Epidermal melanocyte (primary cell): Measurements from ENCODE around the gene B3GNT8.
"Not testable (repeated sequence)": the region's sequence is repeated elsewhere in the genome, so short reads cannot be mapped to it uniquely, and the experiment has no call there.

Source experiments
- DNase-seq: peaks from one replicate; pipeline ENCODE4 v3.0.0; 2011; ENCODE audit warnings: low spot score; ENCODE audit not compliant: insufficient read length

The B3GNT8 gene

GRCh38 chr19:41416194-41416674 lies 10.9 kb downstream of the B3GNT8 start:
- DNase-seq = no peak

GRCh38 chr19:41415154-41415571 lies 12.0 kb downstream of the B3GNT8 start:
- DNase-seq = no peak

GRCh38 chr19:41414461-41414860 lies 12.7 kb downstream of the B3GNT8 start:
- DNase-seq = no peak

- DNase-seq = no peak
Measured at GRCh38 chr19:41413947-41414346, 13.2 kb downstream of the B3GNT8 start.

DNA sequence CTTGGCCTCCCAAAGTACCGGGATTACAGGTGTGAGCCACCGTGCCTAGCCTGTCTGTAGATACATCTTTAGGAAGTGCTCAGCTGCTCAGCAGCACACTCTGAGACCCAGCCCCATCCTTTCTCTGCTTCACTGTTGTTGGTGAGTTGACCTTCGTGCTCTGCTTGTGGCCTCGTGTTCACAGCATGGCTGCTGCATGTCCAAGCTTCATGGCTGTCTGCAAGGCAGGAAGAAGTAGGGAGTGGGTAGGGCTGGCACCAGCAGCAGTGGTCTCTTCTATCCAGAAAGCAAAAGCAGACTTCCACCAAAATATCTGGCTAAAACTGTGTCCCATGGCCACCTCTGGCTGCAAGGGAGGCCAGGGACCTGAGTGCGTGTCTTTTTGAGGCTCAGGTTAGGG lies 14.2 kb downstream of the B3GNT8 start:
- DNase-seq = no peak

DNA sequence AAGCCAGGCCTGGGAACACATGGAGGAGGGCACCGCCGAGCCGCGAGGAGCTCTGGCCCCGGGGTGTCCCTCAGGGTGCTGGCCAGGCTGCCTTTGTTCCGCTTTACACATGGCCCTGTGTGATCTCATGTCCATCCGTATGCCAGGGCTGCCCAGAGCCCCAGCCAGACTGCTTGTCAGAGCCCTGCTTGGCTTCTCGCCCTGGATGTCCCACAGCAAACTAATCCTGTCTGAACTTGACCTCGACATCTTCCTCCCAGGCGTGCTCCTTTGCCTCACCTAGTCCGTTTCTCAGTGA lies 15.3 kb downstream of the B3GNT8 start:
- no peak for DNase-seq

GRCh38 chr19:41411100-41411967 lies 15.8 kb downstream of the B3GNT8 start:
- DNase-seq = peak; percentile 45

GRCh38 chr19:41410336-41411054 lies 16.7 kb downstream of the B3GNT8 start:
- DNase-seq = no peak

DNA sequence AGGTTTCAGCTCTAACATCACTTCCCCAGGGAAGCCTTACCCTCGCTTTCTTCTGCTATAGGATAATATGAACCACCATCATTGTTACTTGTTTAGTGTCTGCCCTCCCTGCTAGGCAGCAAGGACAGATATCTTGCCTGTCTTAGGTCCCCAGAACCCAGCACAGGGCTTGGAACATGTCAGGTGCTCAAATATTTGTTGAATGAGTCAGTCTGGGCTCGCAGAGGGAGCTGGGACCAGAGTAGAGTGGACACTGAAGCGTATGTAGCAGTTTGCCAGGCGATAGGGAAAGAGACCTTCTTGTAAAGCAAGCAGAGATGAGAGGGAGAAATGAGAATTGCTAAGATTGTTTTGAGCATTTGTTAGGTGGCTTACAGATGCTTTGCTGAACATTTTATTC lies 17.9 kb downstream of the B3GNT8 start:
- DNase-seq = no peak

- not testable (repeated sequence) for DNase-seq
Measured at GRCh38 chr19:41408846-41409245, 18.3 kb downstream of the B3GNT8 start.

GRCh38 chr19:41408256-41408655 lies 18.9 kb downstream of the B3GNT8 start:
- DNase-seq = no peak

DNA sequence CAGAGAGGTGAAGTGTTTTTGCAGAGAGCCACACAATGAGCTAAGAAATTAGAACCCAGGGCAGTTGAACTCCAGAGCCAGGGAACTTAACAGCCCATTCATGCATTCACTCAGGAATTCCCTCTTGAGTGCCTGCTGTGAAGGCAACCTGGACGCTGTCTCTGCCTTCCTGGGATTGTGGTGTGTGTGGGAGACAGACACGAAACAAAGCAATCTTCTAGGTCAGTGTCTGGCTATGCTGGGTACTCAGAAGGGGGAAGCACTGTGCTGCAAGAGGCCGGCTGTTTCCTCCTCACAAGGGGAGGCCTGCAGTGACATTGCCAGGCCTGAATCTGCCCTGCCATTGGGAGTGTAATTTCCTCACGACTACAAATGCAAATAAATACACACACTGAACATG lies 19.9 kb downstream of the B3GNT8 start:
- DNase-seq = no peak

GRCh38 chr19:41405776-41406175 lies 21.4 kb downstream of the B3GNT8 start:
- no peak for DNase-seq

GRCh38 chr19:41403181-41403970 lies 23.8 kb downstream of the B3GNT8 start:
- DNase-seq = no peak

DNA sequence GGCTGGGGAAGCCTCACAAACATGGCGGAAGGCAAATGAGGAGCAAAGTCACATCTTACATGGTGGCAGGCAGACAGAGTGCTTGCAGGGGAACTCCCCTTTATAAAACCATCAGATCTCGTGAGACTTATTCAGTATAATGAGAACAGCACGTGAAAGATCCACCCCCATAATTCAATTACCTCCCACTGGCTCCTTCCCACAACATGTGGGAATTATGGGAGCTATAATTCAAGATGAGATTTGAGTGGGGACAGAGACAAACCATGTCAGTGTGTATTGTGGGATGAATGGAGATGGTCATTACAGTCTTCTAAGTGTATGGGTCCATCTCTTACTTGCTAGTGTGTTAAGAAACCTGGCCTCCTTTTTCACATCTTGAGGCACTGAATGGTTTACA lies 25.2 kb downstream of the B3GNT8 start:
- DNase-seq = no peak

DNA sequence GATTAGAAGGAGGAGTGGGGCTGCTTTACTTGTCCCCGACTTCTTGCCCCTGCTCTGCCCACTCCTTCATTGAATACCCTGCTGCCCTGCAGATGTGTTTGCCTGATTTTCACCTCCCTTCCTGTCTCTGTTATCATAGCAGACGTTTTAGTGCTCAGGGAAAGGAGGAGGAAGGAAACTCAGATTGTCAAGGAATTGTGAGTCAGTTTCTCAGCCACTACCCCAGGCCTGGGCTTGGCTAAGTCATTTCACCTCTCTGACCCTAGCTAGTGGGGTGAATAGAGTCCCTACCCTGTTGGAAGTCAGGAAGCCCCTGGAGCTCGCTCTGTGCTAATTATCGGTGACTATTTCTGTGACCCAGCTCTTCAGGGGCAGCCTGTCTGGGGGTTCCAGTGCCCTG lies 25.7 kb downstream of the B3GNT8 start:
- no peak for DNase-seq

GRCh38 chr19:41399525-41399924 lies 27.6 kb downstream of the B3GNT8 start:
- no peak for DNase-seq

DNA sequence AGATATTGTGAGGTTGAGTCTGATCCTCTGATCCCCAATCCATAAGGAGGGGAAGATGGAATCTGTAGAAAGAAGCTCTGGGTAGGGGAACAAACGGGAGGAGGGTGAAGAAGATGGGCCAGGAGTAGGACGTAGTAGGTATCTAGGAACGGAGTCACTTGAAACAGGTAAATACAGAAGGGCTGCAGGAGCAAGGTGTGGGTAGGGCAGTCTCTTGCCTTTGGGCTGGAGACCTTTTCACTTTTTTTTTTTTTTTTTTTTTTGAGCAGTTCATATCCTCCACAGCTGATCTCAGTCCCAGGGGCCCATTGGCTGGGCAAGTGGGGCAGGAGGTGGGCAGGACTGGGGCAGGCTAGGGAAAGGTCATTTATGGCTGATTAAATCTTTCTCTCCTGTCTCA lies 28.1 kb downstream of the B3GNT8 start:
- no peak for DNase-seq

- no peak for DNase-seq
Measured at GRCh38 chr19:41398598-41398997, 28.6 kb downstream of the B3GNT8 start.

DNA sequence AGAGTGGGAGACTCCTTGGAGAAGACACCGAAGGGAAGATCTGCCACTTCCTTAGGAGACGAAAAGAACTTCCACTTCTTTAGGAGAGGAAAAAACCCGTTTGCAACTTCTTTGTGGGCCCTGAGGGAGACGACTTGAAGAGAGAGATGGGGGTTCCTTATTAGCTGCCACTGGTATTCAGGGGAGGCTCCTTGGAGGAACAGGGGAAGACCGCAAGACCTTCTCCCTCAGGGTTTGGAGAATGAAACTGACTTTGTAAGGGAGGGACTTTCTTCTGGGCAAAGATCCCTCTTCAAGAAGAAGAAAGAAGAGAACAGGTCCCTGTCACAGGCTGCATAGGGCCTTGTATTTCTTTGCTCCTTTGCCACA lies 29.1 kb downstream of the B3GNT8 start:
- no peak for DNase-seq

- peak; percentile 95 for DNase-seq
Measured at GRCh38 chr19:41397086-41398049, 29.8 kb downstream of the B3GNT8 start, which contains the start of the genes BCKDHA and EXOSC5. Gene BCKDHA, plus strand, starts transcription at chr19:41397818. Its CDS starts 10 bp downstream, at chr19:41397828. Gene EXOSC5, minus strand, starts transcription at chr19:41397359. Its CDS starts 31 bp downstream, at chr19:41397328.
